Measurements from ENCODE around the gene PDCL3. TPM values are rescaled to one million over a fixed set of nuclear protein-coding genes. Genes with fewer than 3 reads are reported as not detected.

The PDCL3 gene
- total RNA-seq, 4 donors from 2014 or later: 20.8 to 22.9 (median 21.7) TPM

- Histone ChIP-seq H3K4me3 (no peak overlapping the region), H3K9me3 (no peaks in the 10 kb centered on the region), H3K27me3 (no peaks in the 10 kb centered on the region), H3K36me3 (no peaks in the 10 kb centered on the region), H3K27ac (no peak overlapping the region), H3K4me1 (no peaks in the 10 kb centered on the region)
- no peak for TF ChIP-seq CTCF (IDR thresholded peaks at IDR 0.05)
- TF ChIP-seq EP300 (IDR thresholded peaks at IDR 0.05): no peak
- no peak for TF ChIP-seq POLR2AphosphoS5 (IDR thresholded peaks at IDR 0.05)
- TF ChIP-seq POLR2A (IDR thresholded peaks at IDR 0.05): no peak
- 84% methylated on average over 6 of the region's 6 CpGs for WGBS
- no peak for DNase-seq (ENCODE audit: low spot score in 2 of 2)
Measured at GRCh38 chr2:100615471-100615870, 52.7 kb downstream of the PDCL3 start.

- H3K9me3 ChIP-seq: no peaks in the 10 kb centered on the region
- H3K36me3 ChIP-seq: no peaks in the 10 kb centered on the region
- no peaks in the 10 kb centered on the region for H3K27me3 ChIP-seq
- no peaks in the 10 kb centered on the region for H3K4me1 ChIP-seq
- no peak overlapping the region for H3K4me3 ChIP-seq
- DNase-seq (ENCODE audit: low spot score in 2 of 2): no peak
- H3K27ac ChIP-seq: no peak overlapping the region
- TF ChIP-seq POLR2A (IDR thresholded peaks at IDR 0.05) (no peak), POLR2AphosphoS5 (IDR thresholded peaks at IDR 0.05) (no peak), CTCF (IDR thresholded peaks at IDR 0.05) (no peak), EP300 (IDR thresholded peaks at IDR 0.05) (no peak)
- 84% methylated on average over 4 of the region's 4 CpGs for WGBS
Measured at GRCh38 chr2:100615886-100616285, 53.1 kb downstream of the PDCL3 start.

GRCh38 chr2:100616841-100617390 is 54.1 kb downstream of the PDCL3 start:
- Histone ChIP-seq H3K9me3 (no peaks in the 10 kb centered on the region), H3K4me3 (no peak overlapping the region), H3K4me1 (no peaks in the 10 kb centered on the region), H3K27me3 (no peaks in the 10 kb centered on the region), H3K27ac (no peak overlapping the region), H3K36me3 (no peaks in the 10 kb centered on the region)
- no peak for DNase-seq (ENCODE audit: low spot score in 2 of 2)
- TF ChIP-seq EP300 (IDR thresholded peaks at IDR 0.05) (no peak), POLR2A (IDR thresholded peaks at IDR 0.05) (no peak), POLR2AphosphoS5 (IDR thresholded peaks at IDR 0.05) (no peak), CTCF (IDR thresholded peaks at IDR 0.05) (no peak)
- WGBS: 83% methylated on average over 7 of the region's 8 CpGs

GRCh38 chr2:100619951-100620350 is 57.2 kb downstream of the PDCL3 start:
- 71% methylated on average over 6 of the region's 6 CpGs for WGBS
- Histone ChIP-seq H3K27me3 (no peaks in the 10 kb centered on the region), H3K4me1 (no peaks in the 10 kb centered on the region), H3K27ac (no peak overlapping the region), H3K9me3 (no peaks in the 10 kb centered on the region), H3K36me3 (no peaks in the 10 kb centered on the region), H3K4me3 (no peak overlapping the region)
- peak in 1 of 2 donors; percentile 3 for DNase-seq (ENCODE audit: low spot score in 2 of 2)
- TF ChIP-seq POLR2A (IDR thresholded peaks at IDR 0.05): no peak
- TF ChIP-seq POLR2AphosphoS5 (IDR thresholded peaks at IDR 0.05): no peak
- TF ChIP-seq EP300 (IDR thresholded peaks at IDR 0.05): no peak
- no peak for TF ChIP-seq CTCF (IDR thresholded peaks at IDR 0.05)

GRCh38 chr2:100620481-100620880 is 57.7 kb downstream of the PDCL3 start:
- Histone ChIP-seq H3K4me3 (no peak overlapping the region), H3K27me3 (no peaks in the 10 kb centered on the region), H3K27ac (no peak overlapping the region), H3K4me1 (no peaks in the 10 kb centered on the region), H3K9me3 (no peaks in the 10 kb centered on the region), H3K36me3 (no peaks in the 10 kb centered on the region)
- no peak for DNase-seq (ENCODE audit: low spot score in 2 of 2)
- no peak for TF ChIP-seq POLR2A (IDR thresholded peaks at IDR 0.05)
- 90% methylated on average over 3 of the region's 3 CpGs for WGBS
